Measurements from ENCODE around the gene ZNF618.

The ZNF618 gene

GRCh38 chr9:113947941-113948340 lies 71.8 kb downstream of the ZNF618 start:
- no peak for TF ChIP-seq EZH2phosphoT487 (IDR thresholded peaks at IDR 0.05; ENCODE audit: borderline replicate concordance, low read length)
- TF ChIP-seq, protein P1, sequence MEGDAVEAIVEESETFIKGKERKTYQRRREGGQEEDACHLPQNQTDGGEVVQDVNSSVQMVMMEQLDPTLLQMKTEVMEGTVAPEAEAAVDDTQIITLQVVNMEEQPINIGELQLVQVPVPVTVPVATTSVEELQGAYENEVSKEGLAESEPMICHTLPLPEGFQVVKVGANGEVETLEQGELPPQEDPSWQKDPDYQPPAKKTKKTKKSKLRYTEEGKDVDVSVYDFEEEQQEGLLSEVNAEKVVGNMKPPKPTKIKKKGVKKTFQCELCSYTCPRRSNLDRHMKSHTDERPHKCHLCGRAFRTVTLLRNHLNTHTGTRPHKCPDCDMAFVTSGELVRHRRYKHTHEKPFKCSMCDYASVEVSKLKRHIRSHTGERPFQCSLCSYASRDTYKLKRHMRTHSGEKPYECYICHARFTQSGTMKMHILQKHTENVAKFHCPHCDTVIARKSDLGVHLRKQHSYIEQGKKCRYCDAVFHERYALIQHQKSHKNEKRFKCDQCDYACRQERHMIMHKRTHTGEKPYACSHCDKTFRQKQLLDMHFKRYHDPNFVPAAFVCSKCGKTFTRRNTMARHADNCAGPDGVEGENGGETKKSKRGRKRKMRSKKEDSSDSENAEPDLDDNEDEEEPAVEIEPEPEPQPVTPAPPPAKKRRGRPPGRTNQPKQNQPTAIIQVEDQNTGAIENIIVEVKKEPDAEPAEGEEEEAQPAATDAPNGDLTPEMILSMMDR (IDR thresholded peaks at IDR 0.05; ENCODE audit: low read depth, low read length, poor library complexity, severe bottlenecking) = no peak
- Histone ChIP-seq H3K27me3 (ENCODE audit: control insufficient read depth, low read length) (no peaks in the 10 kb centered on the region), H4K20me1 (ENCODE audit: control insufficient read depth, insufficient read depth, low read depth, low read length) (no peaks in the 10 kb centered on the region)

GRCh38 chr9:113948891-113949570 lies 72.9 kb downstream of the ZNF618 start:
- Histone ChIP-seq H3K27me3 (ENCODE audit: control insufficient read depth, low read length) (no peaks in the 10 kb centered on the region), H3K27ac (ENCODE audit: low read depth, low read length) (no peak overlapping the region), H3K4me3 (ENCODE audit: low read length) (no peak overlapping the region), H3K79me2 (ENCODE audit: control insufficient read depth, low read length) (no peaks in the 10 kb centered on the region), H3K4me2 (ENCODE audit: low read length) (no peak overlapping the region), H3K4me1 (ENCODE audit: control insufficient read depth, low read length) (no peaks in the 10 kb centered on the region), H3K9me2 (replicated peaks; ENCODE audit: control insufficient read depth, low read length) (no peaks in the 10 kb centered on the region), H3K9me3 (ENCODE audit: control insufficient read depth, insufficient read depth, low read length) (no peaks in the 10 kb centered on the region), H4K20me1 (ENCODE audit: control insufficient read depth, insufficient read depth, low read depth, low read length) (no peaks in the 10 kb centered on the region), H3F3A (ENCODE audit: control insufficient read depth, insufficient read depth) (no peaks in the 10 kb centered on the region), H3K36me3 (ENCODE audit: control insufficient read depth, low read length) (no peaks in the 10 kb centered on the region)
- TF ChIP-seq EZH2phosphoT487 (IDR thresholded peaks at IDR 0.05; ENCODE audit: borderline replicate concordance, low read length) = no peak
- TF ChIP-seq, protein P1 (IDR thresholded peaks at IDR 0.05; ENCODE audit: low read depth, low read length, poor library complexity, severe bottlenecking) = no peak

More at GRCh38 chr9:113947941-113948340, 71.8 kb downstream of the ZNF618 start:
- Histone ChIP-seq H3K9me2 (replicated peaks; ENCODE audit: control insufficient read depth, low read length) (no peaks in the 10 kb centered on the region), H3K4me1 (ENCODE audit: control insufficient read depth, low read length) (no peaks in the 10 kb centered on the region), H3K4me2 (ENCODE audit: low read length) (no peak overlapping the region), H3K36me3 (ENCODE audit: control insufficient read depth, low read length) (no peaks in the 10 kb centered on the region), H3K4me3 (ENCODE audit: low read length) (no peak overlapping the region), H3K79me2 (ENCODE audit: control insufficient read depth, low read length) (no peaks in the 10 kb centered on the region), H3K27ac (ENCODE audit: low read depth, low read length) (no peak overlapping the region), H3F3A (ENCODE audit: control insufficient read depth, insufficient read depth) (no peaks in the 10 kb centered on the region), H3K9me3 (ENCODE audit: control insufficient read depth, insufficient read depth, low read length) (no peaks in the 10 kb centered on the region)

- no peak overlapping the region for H3K27ac ChIP-seq (ENCODE audit: low read depth, low read length)
- no peaks in the 10 kb centered on the region for H3F3A ChIP-seq (ENCODE audit: control insufficient read depth, insufficient read depth)
- no peaks in the 10 kb centered on the region for H3K79me2 ChIP-seq (ENCODE audit: control insufficient read depth, low read length)
Measured at GRCh38 chr9:113949571-113950078, 73.5 kb downstream of the ZNF618 start.

More at GRCh38 chr9:113949571-113950078, 73.5 kb downstream of the ZNF618 start:
- Histone ChIP-seq H3K4me3 (ENCODE audit: low read length) (no peak overlapping the region), H3K9me2 (replicated peaks; ENCODE audit: control insufficient read depth, low read length) (no peaks in the 10 kb centered on the region), H4K20me1 (ENCODE audit: control insufficient read depth, insufficient read depth, low read depth, low read length) (no peaks in the 10 kb centered on the region), H3K9me3 (ENCODE audit: control insufficient read depth, insufficient read depth, low read length) (no peaks in the 10 kb centered on the region), H3K27me3 (ENCODE audit: control insufficient read depth, low read length) (peaks cover 3% of the 10 kb centered on the region; the same call in 1 of the 2 replicates), H3K4me1 (ENCODE audit: control insufficient read depth, low read length) (no peaks in the 10 kb centered on the region), H3K36me3 (ENCODE audit: control insufficient read depth, low read length) (no peaks in the 10 kb centered on the region), H3K4me2 (ENCODE audit: low read length) (no peak overlapping the region)
- TF ChIP-seq, protein P1 (IDR thresholded peaks at IDR 0.05; ENCODE audit: low read depth, low read length, poor library complexity, severe bottlenecking) = no peak
- no peak for TF ChIP-seq EZH2phosphoT487 (IDR thresholded peaks at IDR 0.05; ENCODE audit: borderline replicate concordance, low read length)
